ENCODE results near the gene NAV2.

DNA sequence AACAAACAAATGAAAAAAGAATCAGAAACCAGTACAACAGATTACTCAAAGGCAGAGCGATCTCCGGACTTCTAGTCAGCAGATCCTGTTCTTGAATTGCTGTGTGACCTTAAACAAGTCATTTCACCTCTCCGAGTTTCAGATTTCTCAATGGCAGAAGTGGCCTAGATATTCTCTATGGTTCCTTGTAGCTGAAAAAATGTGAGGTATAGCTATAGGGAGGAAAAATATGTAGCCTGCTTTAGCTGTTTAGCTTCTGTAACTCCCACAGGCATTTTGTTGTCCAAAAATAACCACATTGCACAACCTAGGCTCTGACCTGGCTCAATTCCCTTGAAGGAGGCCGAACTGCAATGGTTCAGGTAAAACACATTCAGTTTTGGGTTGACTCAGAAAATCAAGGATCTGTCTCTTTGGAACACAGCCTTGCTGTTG, 347.0 kb downstream of the NAV2 start:
- TF ChIP-seq POLR2AphosphoS5 (IDR thresholded peaks at IDR 0.05; ENCODE audit: borderline replicate concordance, low read depth, low read length), result no peak
- TF ChIP-seq EZH2 (IDR thresholded peaks at IDR 0.05), result no peak
- TF ChIP-seq FOXP2 (optimal IDR thresholded peaks at IDR 0.05; ENCODE audit: control extremely low read depth, extremely low read length, insufficient read depth), result no peak

All from SK-N-MC (cell line).